Right ventricle myocardium inferior (tissue), 1 donor: Measurements from ENCODE around the gene KIF24. TPM values are rescaled to one million over a fixed set of nuclear protein-coding genes. Genes with fewer than 3 reads are reported as not detected.

ENCODE experiments used
- total RNA-seq: library from RNA; stranded (reverse); fragmentation: NEBNext Ultra II Directional; extraction: Animal tissue kit (Norgen Biotek cat#: 25700); gene quantifications from one replicate; pipeline ENCODE4 v1.2.1, GENCODE V29; 2021
- donor health status: DM: no; HTN: yes; CAD: no; lungs with severe emphysema.

Gene KIF24
- total RNA-seq, 1 donor from 2014 or later = 0.78 TPM

Other genes with a start within 250 kb of the KIF24 start
- 17.6 TPM for gene DCAF12, start 202.6 kb downstream of the KIF24 start, total RNA-seq
- gene UBAP1, start 150.2 kb downstream of the KIF24 start, total RNA-seq = 48.9 TPM
- 19.7 TPM for gene NUDT2, start 301 bp upstream of the KIF24 start, total RNA-seq
- gene MYORG, start 47.6 kb upstream of the KIF24 start, total RNA-seq = 9.0 TPM
- gene FAM219A, start 129.3 kb upstream of the KIF24 start, total RNA-seq = 27.2 TPM
- not detected for gene DNAI1, start 129.5 kb upstream of the KIF24 start, total RNA-seq
- gene ENHO, start 193.7 kb upstream of the KIF24 start, total RNA-seq = 0.51 TPM